Stimulated activated CD4-positive, alpha-beta T cell treated with anti-CD3 and anti-CD28 coated beads, Interleukin-2, amount 100 ng/mL, for 24 hours (primary cell): ENCODE data around the gene PCSK1.
"Not testable (repeated sequence)": the region's sequence is repeated elsewhere in the genome, so short reads cannot be mapped to it uniquely, and the experiment has no call there.

Experiments used
- DNase-seq, 2 donors: peaks; one replicate each; pipeline ENCODE4 v3.0.0-alpha.2; 2020

Gene PCSK1

DNA sequence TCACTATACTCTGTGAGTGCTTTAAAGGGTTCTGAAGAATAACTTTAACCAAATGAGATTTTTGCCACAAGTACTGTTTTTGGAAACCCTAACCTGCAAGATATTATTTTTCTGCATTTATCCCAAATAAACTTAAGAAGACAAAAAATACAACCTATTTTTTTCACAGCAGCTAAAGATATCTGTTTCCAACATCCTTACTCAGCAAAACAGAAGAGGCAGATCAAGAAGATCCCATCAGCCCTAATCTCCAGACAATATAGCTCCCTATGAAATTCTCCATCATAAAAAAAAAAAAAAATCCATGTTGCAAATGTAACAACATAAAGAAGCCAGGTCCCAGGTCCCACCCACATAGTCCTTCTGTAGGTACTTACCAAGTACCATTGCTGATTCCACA lies 7.6 kb downstream of the PCSK1 start:
- no peak for DNase-seq

DNA sequence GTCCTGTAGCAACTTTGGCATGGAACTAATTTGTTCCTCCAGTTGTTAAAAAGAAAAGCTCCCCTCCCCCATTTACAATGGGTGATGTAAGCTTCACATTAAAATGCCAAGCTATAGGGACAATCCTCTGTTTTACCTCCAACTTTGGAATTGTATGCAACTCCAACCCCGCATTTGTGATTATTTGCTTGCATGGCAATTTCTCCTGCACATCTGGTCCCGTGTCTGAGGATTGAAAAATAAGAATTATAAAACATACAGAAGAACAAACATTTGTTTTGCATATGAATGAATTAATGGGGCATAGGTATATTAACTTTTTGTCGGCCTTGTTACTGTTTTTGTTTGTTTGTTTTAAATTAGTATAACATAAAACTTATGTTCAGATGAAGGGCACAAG lies 17.2 kb downstream of the PCSK1 start:
- no peak for DNase-seq

DNA sequence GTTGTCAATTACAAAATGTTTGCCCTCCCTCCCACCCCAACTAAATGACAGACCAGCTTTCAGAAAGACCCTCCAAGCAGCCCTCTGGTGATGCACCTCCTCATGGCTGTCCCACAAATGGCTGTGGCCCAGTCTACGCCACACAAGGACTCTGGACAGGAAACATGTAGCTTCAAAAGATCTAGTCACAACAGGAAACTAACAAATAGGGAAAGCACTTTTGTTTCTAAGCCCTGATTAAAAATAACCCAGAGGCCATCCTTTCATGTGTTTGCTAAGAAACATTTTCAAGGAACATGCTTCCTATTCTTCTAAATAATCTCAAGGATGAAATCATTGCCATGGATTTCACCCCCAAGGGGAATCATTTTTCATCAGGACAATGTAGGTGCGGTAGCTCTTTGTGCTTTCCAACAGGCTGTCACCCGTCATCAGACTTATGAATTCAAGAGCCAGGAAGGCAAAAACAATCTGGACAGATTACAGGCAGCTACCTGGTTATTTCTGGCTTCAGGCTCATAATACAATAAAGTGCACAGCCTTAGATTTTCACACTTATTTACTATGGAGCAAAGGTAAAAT lies 20.1 kb downstream of the PCSK1 start:
- no peak for DNase-seq

DNA sequence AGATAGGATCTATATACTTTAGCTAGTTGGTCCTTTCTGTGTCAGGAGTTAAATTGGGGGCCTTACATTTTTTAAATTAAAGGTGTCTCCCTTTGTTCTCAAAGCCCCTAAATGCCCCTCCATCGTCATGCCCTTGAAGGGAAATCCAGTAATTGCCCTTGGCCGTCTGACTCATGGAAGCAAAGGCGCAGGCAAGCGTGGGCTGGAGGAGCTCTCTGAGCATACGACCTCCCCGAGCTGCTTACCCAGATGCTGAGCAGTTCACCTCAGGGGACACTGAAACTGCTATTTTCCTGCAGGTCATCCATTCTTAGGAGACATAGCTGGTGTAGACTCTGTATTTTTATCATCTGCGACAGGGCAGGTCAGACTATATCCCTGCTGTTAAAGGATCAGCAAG lies 23.0 kb downstream of the PCSK1 start:
- DNase-seq, result no peak

DNA sequence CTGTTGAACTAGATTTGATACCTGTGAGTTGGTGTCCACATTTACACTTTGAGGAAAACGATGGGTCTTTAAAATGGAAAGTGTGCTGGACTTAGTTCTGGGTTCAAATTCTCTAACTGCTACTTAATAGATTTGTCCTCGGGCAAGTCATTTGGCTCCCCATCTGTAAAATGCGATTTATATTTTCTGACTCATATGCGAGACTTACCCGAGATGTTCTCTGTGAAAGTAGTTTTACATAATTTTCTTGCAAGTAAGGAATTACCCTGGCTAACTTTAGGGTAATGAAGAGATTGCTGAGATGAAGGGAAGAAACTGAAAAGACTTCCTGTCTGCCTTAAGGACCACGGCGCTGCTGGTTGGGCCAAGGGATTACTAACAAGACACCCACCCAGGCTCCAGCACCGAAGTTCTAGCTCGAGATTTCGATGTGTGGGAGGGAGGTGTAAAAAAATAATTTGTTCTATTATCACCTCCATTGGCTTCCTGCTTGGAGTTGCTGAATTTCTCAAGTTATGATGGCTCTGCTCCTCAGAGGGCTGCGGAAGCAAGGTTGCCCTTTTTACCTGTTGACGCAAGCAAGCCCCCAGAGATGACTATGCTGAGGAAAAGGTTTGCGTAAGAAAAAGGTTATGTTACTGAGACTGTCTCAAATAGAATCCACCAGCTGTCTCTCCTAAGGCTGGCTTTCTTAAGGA lies 24.1 kb downstream of the PCSK1 start:
- DNase-seq, result no peak

DNA sequence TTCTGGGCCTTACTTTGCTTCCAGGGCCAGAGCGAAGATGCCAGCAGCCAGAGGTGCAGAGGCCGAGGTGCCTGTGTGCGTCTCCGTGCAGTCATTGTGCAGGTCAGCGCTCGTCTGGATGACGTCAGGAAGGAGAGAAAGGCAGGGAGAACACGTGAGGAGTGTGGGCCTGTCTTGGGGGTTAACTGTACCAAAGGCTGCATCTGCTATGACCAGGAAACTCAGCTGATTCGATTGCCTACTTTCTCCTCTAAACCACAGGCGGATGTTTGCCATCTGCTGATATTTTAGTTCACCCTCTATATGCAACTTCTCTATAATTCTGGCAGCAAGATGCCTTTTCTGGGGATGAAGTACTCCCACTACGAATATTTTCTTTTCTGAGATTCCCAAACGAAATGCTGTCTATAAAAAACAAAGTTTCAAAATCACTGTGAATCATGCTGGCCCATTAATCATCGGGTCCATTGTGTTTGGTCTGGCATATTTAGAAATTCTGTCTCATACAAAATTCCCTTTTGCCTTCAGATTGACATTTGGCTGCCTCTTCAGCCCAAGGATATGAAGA lies 24.8 kb downstream of the PCSK1 start:
- no peak for DNase-seq

DNA sequence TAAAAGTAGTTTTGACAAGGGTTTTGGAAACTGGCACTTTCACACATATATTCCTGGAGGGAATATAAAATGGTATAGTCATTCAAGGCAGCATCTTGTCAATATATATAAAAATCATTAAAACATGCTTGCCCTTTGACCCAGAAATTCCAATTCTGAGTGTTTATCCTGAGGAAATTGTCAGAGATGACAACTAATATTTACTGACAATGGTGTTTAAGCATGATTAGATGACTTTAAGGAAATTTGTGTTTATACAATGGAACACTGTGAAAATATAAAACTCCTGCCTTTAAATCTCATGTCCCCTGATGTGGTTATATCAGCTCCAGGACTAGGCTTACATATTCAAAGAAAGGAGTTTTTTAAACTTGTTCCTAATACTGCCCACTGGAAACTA lies 25.6 kb downstream of the PCSK1 start:
- DNase-seq, result no peak

DNA sequence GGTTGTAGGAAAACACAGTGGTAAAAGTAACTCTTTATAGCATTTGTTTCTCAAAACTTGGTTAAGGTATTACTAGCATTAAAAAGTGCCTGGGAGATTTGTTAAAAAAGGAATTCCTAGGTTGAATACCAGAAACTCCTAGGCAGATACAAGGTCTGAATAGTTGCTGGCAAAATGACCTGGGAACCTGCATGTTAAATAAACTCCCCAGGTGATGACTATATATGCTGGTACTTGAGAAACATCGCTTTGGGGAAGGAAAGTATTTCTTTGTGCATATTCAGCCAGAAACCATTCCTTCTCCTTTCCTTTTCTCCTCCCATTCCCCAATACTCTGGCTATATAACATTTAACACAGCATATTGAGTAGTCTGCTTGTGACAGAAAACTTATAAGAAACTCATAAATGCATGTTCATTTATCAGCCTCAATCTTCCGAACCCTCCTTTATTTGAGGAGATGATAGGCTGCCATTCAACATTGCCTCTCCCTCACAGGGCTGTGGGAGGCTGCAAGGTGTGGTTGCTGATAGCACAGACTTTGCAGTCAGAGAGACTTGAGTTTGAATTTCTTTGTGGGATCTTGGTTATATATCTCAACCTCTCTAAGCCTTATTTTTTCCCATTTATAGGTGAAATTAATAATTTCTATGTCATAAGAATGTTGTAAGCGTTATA lies 28.7 kb downstream of the PCSK1 start:
- no peak for DNase-seq

DNA sequence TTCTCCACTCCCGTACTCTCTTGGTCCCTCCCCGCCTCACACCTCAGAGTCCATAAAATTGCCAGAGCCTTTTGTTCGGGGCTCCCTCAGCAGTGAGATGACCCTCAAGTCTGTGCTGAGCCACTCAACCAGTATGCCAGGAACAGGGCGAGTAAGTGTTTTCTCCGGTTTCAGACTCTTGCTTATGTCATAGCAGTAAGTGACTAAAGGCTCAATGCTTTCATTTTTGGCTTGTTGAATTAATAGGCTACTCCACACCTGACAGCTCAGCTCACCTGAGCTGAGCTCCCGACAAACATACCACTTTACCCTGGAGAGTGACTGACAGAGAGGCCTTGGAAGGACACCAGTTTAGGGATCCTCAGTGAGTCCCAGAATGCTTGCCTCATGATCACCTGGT lies 30.5 kb downstream of the PCSK1 start:
- no peak for DNase-seq

DNA sequence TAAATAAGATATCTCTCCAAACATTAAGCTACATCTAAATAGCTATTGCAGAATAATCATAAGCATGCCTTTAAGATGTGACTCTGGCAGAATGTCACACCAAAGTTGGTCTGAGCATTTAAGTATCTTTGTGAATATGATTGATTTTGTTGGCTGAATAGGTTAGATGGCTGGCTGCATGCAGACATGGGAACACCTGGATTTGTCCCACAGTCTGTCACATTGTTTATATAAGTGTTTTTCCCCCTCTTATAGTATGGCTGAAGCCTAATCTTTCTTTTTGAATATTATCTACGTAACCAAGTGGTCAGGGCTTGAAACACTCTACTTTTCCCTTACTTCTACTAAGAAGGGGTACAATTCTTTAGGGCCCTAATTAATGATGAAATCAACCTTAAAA lies 36.2 kb downstream of the PCSK1 start:
- no peak for DNase-seq

DNA sequence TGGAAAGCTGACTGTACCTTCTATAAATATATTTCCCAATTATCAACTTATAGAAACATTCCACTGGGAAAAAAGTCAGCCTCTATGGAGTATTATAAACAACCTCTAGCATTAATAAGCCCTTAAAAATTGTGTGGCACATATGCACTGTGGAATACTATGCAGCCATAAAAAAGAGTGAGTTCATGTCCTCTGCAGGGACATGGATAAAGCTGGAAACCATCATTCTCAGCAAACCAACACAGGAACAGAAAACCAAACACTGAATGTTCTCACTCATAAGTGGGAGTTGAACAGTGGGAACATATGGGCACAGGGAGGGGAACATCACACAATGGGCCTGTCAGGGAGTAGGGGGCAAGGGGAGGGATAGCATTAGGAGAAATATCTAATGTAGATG lies 37.8 kb downstream of the PCSK1 start:
- DNase-seq, result not testable (repeated sequence)

DNA sequence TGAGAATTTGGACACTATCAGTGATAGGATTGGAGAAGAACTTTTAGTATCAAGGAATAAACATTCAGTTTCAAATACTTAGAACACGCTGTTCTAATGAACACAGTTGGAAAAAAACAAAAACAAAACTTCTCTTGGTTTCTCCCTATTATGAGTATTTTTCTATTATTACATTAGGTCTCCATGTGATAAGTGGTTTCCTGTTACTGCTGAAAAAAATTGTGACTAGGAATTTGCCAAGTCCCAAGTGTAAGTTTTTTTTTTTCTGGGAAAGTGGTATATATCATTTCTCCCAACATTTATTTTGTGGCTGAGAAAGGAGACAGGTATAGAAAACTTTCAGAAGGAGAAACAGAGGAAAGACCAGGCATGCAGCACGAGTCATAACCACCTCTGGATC lies 41.1 kb downstream of the PCSK1 start:
- DNase-seq, result no peak

DNA sequence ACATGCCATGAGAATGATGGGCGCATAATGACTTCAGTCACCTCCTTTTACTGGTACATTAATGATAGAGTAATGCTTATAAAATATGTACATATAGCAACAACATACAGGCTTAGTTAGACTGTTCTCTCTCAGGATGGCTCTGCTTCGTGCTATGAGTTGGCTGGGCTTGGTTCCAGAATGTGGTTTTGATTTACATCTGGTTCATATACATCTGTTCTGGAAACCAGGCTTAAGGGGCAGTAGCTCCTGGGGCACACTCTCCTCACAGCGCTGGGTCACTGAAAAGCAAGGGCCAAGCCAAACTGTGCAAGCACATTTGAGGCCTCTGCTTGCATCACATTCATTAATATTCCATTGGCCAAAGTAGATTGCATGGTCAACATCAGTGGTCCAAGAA lies 44.9 kb downstream of the PCSK1 start:
- DNase-seq, result no peak

DNA sequence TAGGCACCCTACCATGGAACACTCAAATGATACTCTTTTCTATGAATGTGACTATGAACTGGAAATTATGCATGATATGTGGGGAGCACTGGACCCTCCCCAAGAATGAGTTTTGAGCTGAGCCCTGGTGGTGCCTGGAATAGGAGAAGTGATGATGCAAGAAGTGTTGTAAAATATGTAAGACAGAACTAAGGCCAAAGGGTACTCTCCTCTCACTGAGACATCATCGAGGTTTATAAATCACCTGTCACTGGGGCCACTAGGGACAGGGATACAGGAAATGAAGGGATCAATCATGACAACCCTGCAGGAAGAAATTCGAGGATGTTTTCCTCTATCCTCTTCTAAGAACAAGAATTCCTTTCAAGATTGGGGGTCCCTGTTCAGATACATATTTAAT lies 45.4 kb downstream of the PCSK1 start:
- no peak for DNase-seq

DNA sequence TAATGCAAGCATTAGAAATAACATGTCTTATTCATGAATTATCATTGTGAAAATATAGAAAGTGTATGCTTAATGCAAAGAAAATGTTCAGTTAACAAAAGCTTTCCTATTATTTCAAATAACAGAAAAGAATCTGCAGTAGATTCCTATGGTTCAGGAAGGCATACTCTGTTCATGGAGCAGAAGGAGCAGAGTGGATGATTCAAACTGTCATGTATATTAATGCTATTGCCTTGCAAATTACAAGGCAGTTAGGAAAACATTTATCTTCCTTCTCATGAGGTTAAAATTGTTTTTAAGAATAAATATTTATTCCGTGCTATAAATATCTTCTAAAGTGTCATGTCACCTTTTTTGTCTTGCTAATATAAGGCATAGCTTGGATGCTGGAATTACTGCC lies 47.5 kb downstream of the PCSK1 start:
- no peak for DNase-seq

DNA sequence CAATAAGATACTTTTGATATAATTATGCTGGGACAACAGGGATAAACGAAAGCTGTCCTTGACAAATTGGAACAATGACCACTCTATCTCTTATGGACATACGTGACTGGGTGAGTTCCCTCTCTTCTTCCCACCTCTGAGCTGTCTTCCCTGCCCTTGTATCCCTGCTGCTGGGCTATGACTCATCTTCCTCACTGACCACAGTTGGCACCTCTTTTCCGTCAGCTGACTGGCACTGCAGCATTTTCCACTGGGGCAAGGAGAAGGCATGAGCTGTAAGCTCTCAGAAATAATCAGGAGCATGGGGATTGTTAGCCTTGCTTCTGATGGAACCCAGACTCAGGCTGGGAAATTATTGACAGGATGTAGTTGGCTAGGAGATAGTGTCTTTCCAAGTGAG lies 48.7 kb downstream of the PCSK1 start:
- DNase-seq, result no peak

DNA sequence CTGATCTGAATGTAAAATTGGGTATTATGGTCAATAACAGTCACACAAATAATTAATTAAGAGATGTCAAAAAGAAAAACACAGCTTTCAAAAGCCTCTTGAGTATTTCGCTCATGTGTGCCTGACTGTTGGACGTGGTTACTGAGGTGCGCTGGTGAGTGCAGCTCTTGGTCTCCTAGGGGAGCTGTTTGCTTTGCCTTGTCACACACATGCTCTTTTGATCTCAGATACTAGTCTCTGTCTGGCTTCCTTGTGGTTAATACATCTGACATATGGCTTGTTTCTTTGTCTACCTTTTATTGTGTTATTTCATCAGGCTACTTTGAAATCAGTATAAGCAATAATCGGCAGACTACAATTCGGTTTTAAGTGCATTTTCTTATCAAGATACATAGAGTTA lies 51.5 kb downstream of the PCSK1 start:
- DNase-seq, result no peak

DNA sequence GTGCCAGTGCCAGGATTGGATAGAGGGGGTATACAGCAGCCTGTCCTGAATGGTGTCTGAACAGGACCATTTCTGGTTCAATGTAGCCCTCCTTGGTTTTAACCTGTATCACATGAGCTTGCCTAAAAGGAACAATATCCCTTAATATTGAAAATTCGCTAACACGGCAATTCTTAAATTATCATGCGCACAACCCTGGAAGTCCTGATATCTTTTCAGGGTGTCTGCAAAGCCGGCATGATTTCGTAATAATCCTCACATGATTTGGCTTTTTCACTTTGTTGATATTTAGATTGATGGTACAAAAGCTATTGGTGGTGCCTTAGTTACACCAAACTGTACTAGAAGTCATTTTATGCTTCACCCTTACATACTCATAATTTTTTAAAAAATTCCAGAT lies 53.2 kb downstream of the PCSK1 start:
- no peak for DNase-seq

DNA sequence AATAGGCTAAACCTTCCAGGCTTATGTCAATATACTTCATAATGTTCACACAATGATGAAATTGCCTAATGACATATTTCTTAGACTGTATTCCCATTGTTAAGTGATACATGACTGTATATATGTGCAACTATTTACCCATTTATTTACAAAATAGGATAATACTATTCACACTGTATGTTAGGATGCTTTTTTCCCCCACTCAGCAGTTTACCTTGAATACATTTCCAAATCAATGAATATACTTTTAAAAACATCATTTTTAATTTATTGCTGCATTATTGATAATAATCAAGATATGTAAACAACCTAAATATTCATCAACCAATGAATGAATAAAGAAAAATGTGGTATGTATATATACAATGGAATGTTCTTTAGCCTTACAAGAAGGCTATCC lies 55.5 kb downstream of the PCSK1 start:
- no peak for DNase-seq

DNA sequence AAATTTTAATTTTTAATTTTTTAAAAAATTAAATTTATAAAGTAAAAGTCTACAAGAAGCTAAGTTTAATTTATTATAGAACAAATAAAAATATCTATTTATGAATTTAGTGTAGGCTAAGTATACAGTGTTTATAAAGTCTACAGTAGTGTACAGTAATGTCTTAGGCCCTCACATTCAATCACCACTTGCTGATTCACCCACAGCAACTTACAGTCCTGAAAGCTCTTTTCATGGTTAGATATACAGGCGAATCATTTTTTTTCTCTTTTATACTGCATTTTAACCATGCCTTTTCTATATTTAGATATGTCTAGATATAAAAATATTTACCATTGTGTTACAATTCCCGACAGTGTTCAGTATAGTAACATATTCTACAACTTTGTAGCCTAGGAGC lies 55.9 kb downstream of the PCSK1 start:
- DNase-seq, result no peak

DNA sequence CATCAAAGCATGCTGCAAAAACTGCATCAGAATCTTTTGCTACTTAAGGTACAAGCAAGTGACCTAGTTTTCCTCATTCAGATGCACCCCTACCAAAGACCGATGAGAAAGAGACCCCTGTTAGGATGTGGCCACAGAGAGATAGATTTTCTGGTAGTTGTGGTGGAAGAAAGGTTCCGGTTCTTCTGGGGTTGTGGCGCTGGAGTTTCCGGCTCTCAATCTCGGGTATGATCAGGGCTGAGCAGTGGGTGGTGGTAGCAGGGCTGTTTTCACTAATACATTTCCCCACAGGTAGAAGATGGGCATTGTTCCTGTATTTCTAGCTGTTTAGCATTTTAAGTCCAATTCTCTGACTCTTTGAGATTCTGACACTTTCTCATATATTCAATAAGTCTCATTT lies 58.4 kb downstream of the PCSK1 start:
- no peak for DNase-seq

DNA sequence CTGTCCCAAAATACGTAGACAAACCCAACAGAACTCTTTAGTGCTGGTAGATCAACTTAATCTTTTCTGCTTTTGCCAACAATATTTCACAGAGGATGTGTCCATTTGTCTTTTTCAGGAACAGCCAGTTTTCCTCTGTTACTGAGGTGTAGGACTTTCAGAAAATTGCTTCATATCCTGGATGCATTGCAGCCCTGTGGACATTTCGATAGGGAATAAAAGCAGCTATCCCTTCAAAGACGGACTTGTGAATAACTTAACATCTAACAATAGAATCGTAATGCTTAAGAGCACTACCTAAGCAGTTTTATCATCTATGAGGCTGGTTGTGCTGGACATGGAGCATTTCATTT lies 59.7 kb downstream of the PCSK1 start:
- no peak for DNase-seq

DNA sequence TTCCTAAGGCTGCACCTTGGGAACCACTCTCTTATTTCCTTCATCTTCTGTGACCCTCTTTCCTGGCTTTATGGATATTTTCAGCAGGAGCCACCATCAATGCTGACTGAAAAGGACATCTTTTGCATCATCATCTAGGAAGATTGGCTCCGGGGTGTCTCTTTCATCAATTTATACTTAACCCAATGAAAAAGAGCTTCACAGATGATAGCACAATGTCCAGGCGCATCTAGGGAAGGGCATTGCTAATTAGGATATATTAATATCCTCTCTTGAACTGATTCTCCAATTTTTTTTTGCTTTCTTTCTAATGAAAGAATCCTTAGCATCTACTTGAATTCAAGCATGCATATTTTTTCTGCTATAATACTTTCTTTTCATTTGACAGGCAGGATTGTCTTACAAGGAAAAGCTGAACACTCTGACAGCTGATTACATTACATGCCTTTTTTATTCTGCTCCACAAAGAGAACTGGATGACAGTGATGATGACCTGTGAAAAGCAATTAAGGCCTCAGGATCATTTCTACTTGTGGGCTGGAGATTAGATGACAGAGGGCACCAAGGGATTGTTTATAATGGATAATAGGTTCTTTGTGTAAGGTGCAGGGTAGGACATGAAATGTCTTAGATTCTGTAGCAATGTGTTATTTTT lies 60.2 kb downstream of the PCSK1 start:
- DNase-seq, result no peak

DNA sequence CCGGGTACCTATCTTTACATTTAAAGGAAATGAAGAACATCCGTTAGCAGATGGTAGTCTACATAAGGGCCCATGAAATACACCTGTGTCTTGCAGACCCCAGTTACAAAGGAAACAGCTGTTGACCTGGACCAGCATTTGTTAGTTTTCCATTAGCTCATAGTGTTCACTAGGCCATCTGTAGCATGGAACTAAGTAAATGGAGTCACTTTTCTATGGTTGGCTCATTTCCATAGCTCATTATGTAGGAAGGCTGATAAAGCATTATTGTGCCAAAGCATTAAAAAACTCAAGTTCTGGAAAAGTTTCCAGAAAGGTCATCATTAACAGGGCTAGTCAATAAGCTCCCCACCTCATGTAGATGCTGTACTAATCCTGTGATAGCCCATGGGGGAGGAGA lies 62.1 kb downstream of the PCSK1 start:
- no peak for DNase-seq
